Measurements from ENCODE around the gene HES4. TPM values are rescaled to one million over a fixed set of nuclear protein-coding genes. Genes with fewer than 3 reads are reported as not detected.

Gene HES4
- total and polyA plus RNA-seq, 10 of the 15 experiments (the other 5 are each of a cell fraction or from before 2014, with no cell fraction given): 0.44 to 1.7 (median 0.85) TPM; not detected in 5

DNA sequence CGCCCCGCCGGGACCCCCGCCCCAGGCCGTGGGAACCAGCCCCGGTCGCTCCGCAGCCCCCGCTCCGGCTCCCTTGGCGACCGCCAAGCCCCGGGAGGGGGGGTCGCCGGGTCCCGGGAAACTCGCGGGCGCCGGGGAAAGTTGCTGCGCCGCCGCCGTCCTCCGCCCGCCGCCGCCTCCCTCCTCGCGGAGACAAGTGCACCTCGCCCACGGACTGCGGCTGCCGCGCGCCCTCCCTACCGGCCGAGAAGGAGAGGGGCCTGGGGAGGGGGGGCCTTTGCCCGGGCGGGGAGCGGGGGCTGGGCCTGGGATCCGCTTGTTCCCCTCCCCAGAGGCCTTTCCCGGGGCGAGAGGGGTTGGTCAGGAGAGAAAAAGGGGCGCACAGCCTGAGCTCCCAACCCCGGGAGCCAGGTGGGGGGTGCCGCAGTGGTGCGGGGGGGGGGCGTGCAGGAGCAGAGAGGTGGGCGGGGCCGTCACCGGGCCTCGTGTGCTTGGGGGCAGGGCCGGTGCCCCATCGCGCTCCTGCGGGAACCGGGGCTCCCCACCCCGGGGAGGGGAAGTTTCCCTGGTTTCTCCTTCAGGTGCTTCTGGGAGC is 20.6 kb upstream of the HES4 start:
- no TSS peak for BruUV-seq (replicated peaks)
- Histone ChIP-seq H3K4me2 (ENCODE audit: control insufficient read depth, insufficient read depth) (peak overlapping the region; percentile 77), H3K4me3 (peak overlapping the region; percentile 70), H2AFZ (ENCODE audit: control insufficient read depth, low read depth, low read length) (no peak overlapping the region), H3K9me3 (replicated peaks; ENCODE audit: control insufficient read depth, insufficient read depth, low read length) (no peaks in the 10 kb centered on the region), H3K4me1 (ENCODE audit: control insufficient read depth, insufficient read depth, low read length) (peaks cover 7% of the 10 kb centered on the region), H3K79me2 (ENCODE audit: control insufficient read depth, insufficient read depth, low read length) (peaks cover 2% of the 10 kb centered on the region), H4K20me1 (ENCODE audit: control insufficient read depth, insufficient read depth) (no peaks in the 10 kb centered on the region), H3K27ac (ENCODE audit: control insufficient read depth, insufficient read depth) (no peak overlapping the region; the same call in 1 of the 2 replicates), H3K36me3 (ENCODE audit: control insufficient read depth in 2 of 2, insufficient read depth in 2 of 2, low read length in 1 of 2) (no peaks in the 10 kb centered on the region), H3K27me3 (replicated peaks in 1 of 2; ENCODE audit: control insufficient read depth in 2 of 2, insufficient read depth in 2 of 2, low read length in 1 of 2) (no peaks in the 10 kb centered on the region), H3K9ac (ENCODE audit: control insufficient read depth, insufficient read depth, low read length) (peak overlapping the region; percentile 60; the same call in 1 of the 2 replicates)
- DNase-seq (ENCODE audit: low read depth, low spot score): no peak
- TF ChIP-seq EGR1 (IDR thresholded peaks at IDR 0.05; ENCODE audit: borderline replicate concordance in 1 of 2, low read depth in 2 of 2, low read length in 2 of 2) (peak in 1 of 2 experiments; percentile 61; a peak in 1 of 3 replicates), DPF2 (IDR thresholded peaks at IDR 0.05) (peak; percentile 45; the same call in 1 of the 2 replicates), BACH1 (IDR thresholded peaks at IDR 0.05; ENCODE audit: borderline replicate concordance) (0 out of 2 replicates have a peak, but pooled peaks have one; percentile 7)
- TF ChIP-seq, protein P1, sequence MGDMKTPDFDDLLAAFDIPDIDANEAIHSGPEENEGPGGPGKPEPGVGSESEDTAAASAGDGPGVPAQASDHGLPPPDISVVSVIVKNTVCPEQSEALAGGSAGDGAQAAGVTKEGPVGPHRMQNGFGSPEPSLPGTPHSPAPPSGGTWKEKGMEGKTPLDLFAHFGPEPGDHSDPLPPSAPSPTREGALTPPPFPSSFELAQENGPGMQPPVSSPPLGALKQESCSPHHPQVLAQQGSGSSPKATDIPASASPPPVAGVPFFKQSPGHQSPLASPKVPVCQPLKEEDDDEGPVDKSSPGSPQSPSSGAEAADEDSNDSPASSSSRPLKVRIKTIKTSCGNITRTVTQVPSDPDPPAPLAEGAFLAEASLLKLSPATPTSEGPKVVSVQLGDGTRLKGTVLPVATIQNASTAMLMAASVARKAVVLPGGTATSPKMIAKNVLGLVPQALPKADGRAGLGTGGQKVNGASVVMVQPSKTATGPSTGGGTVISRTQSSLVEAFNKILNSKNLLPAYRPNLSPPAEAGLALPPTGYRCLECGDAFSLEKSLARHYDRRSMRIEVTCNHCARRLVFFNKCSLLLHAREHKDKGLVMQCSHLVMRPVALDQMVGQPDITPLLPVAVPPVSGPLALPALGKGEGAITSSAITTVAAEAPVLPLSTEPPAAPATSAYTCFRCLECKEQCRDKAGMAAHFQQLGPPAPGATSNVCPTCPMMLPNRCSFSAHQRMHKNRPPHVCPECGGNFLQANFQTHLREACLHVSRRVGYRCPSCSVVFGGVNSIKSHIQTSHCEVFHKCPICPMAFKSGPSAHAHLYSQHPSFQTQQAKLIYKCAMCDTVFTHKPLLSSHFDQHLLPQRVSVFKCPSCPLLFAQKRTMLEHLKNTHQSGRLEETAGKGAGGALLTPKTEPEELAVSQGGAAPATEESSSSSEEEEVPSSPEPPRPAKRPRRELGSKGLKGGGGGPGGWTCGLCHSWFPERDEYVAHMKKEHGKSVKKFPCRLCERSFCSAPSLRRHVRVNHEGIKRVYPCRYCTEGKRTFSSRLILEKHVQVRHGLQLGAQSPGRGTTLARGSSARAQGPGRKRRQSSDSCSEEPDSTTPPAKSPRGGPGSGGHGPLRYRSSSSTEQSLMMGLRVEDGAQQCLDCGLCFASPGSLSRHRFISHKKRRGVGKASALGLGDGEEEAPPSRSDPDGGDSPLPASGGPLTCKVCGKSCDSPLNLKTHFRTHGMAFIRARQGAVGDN (IDR thresholded peaks at IDR 0.05): 0 out of 2 replicates have a peak, but pooled peaks have one; percentile 4
- TF ChIP-seq, protein P2, sequence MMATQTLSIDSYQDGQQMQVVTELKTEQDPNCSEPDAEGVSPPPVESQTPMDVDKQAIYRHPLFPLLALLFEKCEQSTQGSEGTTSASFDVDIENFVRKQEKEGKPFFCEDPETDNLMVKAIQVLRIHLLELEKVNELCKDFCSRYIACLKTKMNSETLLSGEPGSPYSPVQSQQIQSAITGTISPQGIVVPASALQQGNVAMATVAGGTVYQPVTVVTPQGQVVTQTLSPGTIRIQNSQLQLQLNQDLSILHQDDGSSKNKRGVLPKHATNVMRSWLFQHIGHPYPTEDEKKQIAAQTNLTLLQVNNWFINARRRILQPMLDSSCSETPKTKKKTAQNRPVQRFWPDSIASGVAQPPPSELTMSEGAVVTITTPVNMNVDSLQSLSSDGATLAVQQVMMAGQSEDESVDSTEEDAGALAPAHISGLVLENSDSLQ (IDR thresholded peaks at IDR 0.05): no peak
- ChIA-PET POLR2A (interaction anchor here (1.2 kb wide), 1 partner anchor 16 kb away, joined by 3 read pairs; no protein-coding TSS in a partner anchor), RAD21 (ENCODE audit: unreplicated experiment) (interaction anchor here (0.9 to 1.5 kb wide), 4 partner anchors 11 to 44 kb away, joined by 3 to 10 read pairs (median 5); no protein-coding TSS in a partner anchor), SMC1A (ENCODE audit: uncharacterized antibody, unreplicated experiment) (no interaction called here), CTCF (interaction anchor here (1.0 to 2.4 kb wide), 3 partner anchors 12 to 37 kb away, joined by 3 to 17 read pairs (median 9); no protein-coding TSS in a partner anchor)
- intact Hi-C loops (cut with micrococcal nuclease; ENCODE audit: unreplicated experiment): no loop called here
- in situ Hi-C loops (cut with MboI): loop anchor here (5.0 kb wide), 1 partner anchor 42 kb away; no protein-coding TSS in a partner anchor
- WGBS (ENCODE audit: insufficient coverage, insufficient replicate concordance, low lambda C conversion rate, missing lambda C conversion rate): under 1% methylated on average over 19 of the region's 59 CpGs
- FAIRE-seq: no peak
- ATAC-seq: peak; percentile 45

Measured in GM12878 (cell line).